Vagina (tissue), 2 donors: ENCODE measurements around the gene BBS7.

Source experiments
- POLR2AphosphoS5 ChIP-seq, 2 donors: sonication (generic); formaldehyde crosslinking; IDR thresholded peaks; one replicate each; pipeline ENCODE4 v1.9.0; 2017; ENCODE audit warnings: antibody characterized with exemption in 2 of 2, mild to moderate bottlenecking in 2 of 2, low read depth in 1 of 2; ENCODE audit not compliant: insufficient read depth in 1 of 2
- TF ChIP-seq, protein P1 (sequence below), 3 experiments: fragments of 450-650 bp in 2 of 3; fragments of 200-600 bp in 1 of 3; sonication (generic) in 1 of 3; IDR thresholded peaks; one replicate each; pipeline ENCODE4 v1.5.1; 2017 to 2019; ENCODE audit warnings: antibody characterized with exemption in 3 of 3, mild to moderate bottlenecking in 2 of 3, moderate library complexity in 2 of 3

GRCh38 chr4:121786221-121786620 is 84.1 kb downstream of the BBS7 start:
- TF ChIP-seq, protein P1, sequence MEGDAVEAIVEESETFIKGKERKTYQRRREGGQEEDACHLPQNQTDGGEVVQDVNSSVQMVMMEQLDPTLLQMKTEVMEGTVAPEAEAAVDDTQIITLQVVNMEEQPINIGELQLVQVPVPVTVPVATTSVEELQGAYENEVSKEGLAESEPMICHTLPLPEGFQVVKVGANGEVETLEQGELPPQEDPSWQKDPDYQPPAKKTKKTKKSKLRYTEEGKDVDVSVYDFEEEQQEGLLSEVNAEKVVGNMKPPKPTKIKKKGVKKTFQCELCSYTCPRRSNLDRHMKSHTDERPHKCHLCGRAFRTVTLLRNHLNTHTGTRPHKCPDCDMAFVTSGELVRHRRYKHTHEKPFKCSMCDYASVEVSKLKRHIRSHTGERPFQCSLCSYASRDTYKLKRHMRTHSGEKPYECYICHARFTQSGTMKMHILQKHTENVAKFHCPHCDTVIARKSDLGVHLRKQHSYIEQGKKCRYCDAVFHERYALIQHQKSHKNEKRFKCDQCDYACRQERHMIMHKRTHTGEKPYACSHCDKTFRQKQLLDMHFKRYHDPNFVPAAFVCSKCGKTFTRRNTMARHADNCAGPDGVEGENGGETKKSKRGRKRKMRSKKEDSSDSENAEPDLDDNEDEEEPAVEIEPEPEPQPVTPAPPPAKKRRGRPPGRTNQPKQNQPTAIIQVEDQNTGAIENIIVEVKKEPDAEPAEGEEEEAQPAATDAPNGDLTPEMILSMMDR (IDR thresholded peaks at IDR 0.05), result no peak
- TF ChIP-seq POLR2AphosphoS5 (IDR thresholded peaks at IDR 0.05; ENCODE audit: insufficient read depth in 1 of 2, low read depth in 1 of 2), result no peak
